HEK293T (cell line): ENCODE data around the gene NUAK1.

Experiments used
- CTBP1 ChIP-seq: fragments of 450-650 bp; IDR thresholded peaks from 2 replicates; pipeline ENCODE4 v1.6.1; 2016; ENCODE audit warnings: borderline replicate concordance
- SP1 ChIP-seq: fragments of 450-650 bp; IDR thresholded peaks from 2 replicates; pipeline ENCODE4 v1.6.1; 2017

GRCh38 chr12:106132175-106133135 is 6.3 kb downstream of the NUAK1 start:
- TF ChIP-seq CTBP1 = no peak
- no peak for TF ChIP-seq SP1
